ENCODE measurements around the gene C1QB.

GRCh38 chr1:22636927-22637326 is 16.1 kb upstream of the C1QB start:
- TF ChIP-seq CTCF (conservative IDR thresholded peaks at IDR 0.05; ENCODE audit: low read length), result no peak
- no peak for TF ChIP-seq EZH2phosphoT487 (IDR thresholded peaks at IDR 0.05; ENCODE audit: borderline replicate concordance, low read depth, low read length)

Measured in OCI-LY7 (cell line).